Stimulated activated naive CD4-positive, alpha-beta T cell treated with Interleukin-2 at 50 U/mL for 16 hours (primary cell): Measurements from ENCODE around the gene BTBD9.

Experiments
- DNase-seq: peaks from one replicate; lab custom pipeline; 2025; lab: John Stamatoyannopoulos, UW

BTBD9 gene

DNA sequence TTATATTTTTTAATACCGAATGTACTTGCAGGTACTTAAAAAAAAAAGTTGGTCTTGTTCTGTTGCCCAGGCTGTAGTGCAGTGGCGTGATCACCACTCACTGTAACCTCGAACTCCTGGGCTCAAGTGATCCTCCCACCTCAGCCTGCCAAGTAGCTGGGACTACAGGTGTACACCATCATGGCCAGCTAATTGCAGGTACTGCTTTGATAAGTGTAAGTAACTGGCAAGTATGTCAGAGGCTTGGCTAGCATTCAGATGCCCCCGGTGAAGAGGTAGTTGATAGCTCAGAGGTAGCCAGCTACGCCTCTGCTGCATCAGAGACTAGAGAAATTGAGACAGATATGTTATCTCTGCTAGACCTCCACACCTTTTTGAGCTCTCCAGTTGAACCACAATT is 40.5 kb downstream of the BTBD9 start:
- DNase-seq: no peak

DNA sequence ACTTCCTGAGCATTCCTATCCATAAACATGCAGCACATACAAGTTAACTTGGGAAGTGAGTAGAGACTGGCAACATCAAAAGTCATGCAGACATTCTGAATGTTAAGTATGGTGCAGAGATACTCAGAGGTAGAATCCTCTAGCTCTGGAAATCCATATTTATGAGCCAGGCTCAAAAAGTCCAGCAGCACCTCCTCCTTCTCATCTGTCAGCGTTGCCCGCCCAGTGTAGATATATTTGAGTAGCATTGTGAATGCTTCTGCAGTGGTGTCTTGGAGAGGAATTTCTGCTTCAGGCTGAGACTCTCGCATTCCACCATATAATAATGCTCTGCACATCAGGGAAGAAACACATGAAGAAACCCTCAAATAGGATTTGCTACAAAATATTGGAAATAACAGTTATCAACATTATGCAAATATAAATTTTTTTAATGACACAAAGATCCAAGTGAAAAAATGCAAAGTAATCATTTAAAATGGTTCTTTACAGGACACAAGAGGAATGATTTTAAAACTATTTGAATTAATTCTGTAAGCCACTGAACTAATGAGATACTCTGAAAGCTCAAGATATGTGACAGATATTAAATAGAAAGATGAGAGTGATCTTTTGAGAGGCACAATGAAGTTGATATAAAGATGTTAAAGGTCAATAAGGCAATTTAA is 45.6 kb downstream of the BTBD9 start:
- no peak for DNase-seq

DNA sequence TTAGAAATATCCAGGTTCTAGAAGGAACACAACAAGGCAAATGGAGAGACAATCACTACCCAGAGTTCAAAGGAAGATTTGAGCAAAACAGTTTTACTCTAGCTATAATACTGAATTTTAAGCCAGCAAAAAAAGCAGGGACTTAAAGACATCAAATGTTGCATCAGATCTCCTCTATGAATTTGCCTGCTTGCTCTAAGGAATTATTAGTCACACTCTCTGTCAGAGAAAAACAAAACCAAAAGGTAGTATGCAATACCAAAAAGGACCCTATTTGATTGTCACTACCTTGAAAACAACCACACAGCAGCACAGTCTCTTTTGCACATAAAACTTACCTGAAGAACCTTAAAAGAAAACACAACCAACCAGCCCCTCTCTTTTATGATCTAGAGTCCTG is 46.3 kb downstream of the BTBD9 start:
- no peak for DNase-seq

DNA sequence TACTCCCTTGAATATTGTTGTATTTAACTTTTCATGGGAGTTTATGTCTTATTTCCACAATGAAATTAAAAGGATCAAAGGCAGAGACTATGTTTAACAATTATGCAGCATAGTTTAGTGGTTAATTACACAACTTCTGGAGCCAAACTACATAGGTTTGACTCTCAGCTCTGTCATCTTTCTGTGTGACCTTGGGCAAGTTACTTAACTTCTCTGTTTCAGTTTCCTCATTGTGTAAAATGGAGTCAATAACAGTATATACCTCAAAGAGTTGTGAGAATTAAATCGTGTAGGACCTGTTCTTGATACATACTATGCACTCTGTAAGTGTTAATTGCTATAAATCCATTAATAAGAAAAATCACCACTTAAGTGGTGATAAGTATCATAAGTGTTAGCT is 48.3 kb downstream of the BTBD9 start:
- DNase-seq: no peak

DNA sequence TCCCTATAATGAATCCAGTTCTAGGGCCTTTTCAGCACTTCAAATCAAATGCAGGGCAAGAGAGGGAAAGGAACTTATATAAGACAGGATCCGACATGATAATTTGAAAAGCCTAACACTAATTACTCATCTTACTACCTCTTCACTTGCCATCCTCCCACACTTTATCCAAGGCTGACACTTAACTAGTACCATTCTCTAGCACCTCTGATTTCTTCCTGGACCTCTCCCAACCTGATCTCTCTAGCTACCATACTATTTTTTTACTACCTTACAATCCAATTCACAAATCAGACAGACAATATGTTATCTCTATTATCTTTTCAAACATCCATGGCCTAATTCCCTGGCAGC is 50.4 kb downstream of the BTBD9 start:
- no peak for DNase-seq

DNA sequence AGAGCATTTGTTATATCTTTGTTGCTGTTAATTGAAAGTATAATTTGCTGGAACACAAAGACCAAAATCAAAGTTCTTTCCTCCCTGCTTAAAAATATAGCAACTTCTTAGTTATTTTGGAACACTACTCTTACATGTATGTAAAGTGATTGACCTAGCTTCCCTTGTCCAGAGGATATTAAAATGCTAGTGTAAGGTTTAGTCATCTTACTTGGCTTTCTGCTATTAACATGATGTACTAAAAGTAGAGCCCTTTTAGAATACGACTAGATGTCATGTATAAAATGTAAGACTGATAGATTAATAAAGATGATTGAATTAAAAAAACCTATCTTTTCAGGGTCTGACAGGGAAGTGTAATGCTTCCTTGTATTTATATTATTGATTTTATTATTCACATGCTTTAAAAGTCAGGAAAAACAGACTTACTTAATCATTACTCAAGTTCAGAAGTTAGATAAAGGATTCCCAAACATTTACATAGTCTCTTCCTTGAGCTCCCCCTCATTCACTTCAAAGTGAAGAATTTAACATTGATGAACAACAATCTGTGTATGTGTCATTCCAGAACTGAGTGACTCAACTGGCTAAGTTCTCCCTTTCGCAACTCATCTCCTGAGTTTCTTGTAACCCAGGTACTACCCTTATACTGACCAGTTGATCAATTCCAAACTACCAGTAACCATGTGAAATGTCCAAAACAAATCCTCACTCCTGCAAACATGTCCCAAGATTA is 50.9 kb downstream of the BTBD9 start:
- no peak for DNase-seq

DNA sequence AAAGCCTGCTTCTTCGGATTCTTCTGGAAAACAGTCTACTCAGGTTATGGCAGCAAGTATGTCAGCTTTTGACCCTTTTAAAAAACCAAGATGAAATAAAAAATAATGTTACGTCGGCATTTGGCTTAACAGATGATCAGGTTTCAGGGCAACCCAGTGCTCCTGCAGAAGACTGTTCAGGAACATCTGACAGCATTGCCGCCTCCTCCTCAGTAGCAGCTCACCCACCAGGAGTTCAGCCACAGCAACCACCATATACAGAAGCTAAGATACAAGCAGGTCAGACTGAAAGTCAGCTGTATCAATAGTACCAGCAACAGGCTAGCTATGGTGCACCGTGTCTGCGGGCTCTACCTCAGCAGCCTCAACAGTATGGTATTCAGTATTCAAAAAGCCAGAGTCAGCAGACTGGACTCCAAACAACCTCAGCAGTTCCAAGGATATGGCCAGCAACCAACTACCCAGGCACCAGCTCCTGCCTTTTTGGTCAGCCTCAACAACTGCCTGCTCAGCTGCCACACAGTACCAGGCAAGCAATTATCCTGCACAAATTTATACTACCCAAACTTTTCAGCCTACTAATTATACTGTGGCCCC is 51.9 kb downstream of the BTBD9 start:
- no peak for DNase-seq

DNA sequence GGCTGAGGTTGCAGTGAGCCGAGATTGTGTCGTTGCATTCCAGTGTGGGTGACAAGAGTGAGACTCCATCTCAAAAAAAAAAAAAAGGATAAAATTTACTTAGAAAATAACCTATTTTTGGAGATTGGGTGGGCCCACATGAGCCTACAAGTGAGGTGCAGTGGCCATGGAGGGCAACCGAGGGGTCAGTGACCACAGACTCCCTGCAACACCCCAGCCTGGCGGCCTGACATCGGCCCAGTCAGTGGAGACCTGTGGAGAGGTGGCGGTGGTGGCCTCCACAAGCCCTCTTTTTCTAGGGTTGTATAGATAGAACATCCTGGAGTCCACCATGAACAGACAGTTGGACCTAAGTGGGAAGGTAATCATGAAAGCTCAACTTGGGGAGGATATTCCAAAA is 52.7 kb downstream of the BTBD9 start:
- DNase-seq: no peak

DNA sequence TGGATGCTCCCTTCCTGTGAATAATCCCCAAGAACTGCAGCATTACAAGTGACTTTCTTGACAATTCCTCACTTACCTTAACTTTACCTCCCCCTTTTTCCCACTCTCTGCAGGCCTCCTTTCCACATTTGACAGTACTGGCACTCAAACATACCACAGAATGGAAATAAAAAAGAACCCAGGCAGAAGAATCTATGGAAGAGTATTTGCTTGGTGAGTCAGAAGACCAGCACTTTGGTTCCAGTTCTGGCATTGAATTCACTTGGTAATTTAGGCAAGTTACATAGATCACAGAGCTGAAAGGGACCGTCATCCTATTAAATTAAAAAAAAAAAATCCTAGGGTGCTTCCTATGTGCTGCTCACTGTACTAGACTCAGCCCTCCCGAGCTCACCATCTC is 55.0 kb downstream of the BTBD9 start:
- DNase-seq: no peak

DNA sequence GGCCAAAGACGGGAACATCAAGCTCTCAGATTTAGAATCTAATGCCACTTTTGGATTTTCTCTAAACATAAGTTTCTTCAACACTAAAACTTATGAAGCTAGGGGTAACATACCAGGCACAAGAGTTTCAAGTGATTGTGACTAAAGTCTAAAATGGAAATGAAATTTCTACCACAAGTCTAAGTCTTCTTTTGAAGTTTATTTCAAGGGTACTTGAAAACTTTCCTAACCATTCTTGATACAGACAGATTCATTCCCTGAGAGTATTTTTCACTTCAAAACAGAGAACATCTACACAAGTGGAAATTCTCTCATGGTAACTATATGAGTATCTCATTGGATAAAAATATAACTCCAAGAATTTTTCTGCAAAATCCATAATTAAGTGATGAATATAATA is 56.2 kb downstream of the BTBD9 start:
- no peak for DNase-seq

DNA sequence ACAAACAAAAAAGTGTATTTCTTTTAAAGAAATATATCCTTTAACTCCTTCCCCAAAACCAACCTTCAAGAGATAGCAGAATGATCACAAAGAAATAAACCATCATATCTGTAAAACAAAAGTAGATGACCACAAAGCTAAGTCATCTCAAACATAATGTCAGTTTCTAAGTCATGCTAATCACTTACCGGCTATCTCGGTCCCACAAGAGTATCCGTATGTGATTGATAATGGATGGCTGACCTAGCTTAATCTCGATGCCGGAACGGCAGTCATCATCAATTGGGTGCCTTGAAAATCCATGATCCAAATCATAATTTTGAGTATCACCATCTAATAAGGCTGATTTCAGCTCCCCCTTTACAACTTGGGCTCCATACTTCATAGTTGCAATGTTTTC is 59.7 kb downstream of the BTBD9 start:
- DNase-seq: no peak

DNA sequence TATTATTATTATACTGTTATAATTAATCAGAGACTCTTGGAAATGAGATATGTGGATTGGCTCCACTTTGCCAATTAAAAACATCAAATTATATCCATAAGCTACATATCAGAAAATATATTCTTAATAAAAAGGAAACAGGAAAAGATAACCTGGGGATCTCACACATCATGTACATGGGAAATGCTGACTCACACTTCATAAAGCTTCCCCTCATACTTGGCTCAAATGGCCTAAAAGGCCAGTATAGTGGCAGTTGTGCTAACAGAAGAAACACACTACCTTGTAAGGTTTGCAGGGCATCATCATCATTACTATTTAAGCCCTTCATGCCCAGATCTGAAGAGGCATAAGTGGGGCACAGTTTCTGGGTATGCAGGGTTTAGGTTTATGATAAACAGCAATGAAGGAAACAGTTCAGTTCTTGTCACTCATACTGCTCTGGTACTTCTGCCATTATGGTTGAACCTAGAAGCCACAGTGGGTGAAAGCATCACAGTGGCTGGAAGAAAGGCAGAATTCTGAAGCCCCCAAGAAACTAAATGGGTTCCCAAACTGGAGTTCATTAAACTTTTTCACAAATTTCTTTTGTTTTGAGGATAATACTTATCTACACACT is 60.6 kb downstream of the BTBD9 start:
- no peak for DNase-seq

DNA sequence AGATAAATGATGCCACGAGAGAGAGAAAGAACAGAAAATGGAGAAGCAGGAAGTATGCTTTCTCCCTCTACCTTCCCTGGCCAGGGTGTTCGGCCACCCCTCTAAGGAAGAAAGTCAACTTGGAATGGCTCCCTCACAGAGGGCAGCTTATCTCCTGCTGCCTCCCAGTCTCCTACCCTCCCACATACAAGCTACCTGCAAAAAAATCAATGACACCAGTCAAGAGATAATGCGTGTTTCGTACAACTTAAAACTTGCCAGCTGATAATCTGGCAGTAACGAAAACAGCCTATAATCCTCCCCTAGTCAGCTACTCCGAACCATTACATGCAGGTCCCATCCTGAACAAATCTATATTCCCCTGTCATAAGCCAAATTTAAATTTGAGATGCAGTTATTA is 61.7 kb downstream of the BTBD9 start:
- DNase-seq: no peak

DNA sequence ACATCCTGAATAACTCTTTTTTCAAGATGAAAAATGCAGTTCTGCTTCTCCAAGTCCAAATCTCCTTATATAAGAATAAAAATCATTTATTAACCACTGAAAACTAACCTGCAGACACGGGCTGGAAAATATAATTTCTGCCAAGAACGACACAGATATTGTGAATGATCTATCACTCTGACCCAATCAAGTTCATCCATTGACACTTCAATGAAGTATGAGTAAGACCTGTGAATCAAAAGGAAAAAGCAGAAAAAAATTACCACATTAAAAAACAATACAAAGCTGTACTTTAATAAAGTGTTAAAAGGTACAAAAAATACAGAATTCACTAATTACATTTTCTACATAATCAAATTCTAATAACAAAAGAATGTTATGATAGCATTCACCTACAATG is 62.2 kb downstream of the BTBD9 start:
- no peak for DNase-seq

DNA sequence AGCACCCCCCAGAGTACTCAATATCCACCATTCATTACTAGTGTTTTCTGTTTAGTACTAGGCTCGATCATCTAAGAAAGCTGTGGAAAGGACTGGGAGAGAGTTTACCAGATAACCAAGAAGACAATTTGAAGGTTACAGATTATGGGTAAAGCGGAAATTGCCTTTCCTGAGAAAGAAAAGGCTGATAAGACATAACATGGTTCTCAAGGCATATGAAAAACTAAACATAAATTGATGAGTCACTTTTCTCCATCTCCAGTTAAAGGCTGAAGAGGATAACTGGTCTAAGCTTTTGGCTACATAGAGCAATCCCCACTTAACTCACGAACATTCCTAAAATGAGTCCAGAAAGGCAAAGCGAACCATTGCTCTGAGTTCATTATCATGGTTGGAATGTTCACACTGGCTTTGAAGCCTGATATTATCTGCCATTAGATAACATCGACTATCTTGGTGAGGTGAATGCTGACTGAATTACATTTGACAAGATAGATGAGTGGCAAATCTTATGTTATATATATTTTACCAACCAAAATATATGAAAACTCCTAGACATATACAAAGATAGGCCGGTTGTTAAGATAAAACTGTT is 65.8 kb downstream of the BTBD9 start:
- DNase-seq: no peak

DNA sequence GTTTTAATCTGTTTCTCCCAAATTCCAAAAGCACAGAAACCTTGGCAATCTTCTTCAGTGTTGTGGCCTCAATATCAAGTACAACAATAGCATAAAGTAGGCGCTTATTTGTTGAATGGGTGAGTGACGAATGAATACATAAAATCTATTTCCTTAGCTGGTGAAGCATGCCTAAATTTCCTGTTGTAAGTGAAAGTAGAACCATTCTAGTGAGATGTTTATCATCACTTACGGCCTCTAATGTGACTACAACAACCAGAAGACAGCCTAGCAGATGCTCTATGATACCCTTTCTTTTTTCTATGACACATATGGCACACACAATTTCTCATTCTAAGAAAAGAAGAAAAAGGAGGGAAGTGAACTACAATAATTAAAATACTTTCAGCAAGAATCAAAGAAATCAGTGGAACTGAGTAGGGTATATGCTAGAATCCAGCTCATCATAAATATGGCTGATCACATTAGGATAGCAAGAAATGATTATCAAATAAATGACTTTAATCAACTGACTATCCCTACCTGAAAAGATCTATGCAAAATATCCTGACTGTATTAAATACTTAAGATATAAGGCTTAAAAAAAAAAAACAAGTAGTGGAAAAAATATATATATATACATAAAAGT is 67.4 kb downstream of the BTBD9 start:
- no peak for DNase-seq

DNA sequence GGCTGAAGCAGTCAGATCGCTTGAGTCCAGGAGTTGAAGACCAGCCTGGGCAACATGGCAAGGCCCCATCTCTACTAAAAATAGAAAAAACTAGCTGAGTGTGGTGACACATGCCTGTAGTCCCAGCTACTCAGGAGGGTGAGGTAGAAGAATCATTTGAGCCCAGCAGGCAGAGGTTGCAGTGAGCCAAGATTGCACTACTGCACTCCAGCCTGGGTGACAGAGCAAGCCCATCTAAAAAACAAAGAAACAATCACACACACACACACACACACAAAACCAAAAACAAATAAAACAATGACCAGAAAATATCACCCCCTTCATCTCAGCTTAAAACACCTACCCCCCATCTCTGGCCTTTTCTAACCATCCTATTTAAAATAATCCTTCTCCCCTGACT is 68.0 kb downstream of the BTBD9 start:
- no peak for DNase-seq

DNA sequence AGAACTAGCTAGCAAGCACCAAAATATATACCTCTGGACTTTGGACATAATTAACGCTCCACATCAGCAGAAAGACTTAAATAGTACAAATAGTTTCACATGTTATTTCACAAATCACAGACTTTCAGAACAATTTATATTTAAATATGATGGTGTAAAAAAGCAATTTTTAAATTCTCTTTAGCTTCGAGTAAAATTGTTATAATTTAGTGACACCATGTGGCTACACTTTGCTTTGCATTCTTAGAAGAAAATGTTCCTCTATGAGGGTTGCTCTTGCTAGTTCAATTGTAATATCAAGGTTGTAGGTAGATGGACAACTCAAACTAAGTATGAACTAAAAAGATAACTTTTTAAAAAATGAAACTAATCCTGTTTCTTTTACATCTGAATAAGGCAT is 69.0 kb downstream of the BTBD9 start:
- no peak for DNase-seq

DNA sequence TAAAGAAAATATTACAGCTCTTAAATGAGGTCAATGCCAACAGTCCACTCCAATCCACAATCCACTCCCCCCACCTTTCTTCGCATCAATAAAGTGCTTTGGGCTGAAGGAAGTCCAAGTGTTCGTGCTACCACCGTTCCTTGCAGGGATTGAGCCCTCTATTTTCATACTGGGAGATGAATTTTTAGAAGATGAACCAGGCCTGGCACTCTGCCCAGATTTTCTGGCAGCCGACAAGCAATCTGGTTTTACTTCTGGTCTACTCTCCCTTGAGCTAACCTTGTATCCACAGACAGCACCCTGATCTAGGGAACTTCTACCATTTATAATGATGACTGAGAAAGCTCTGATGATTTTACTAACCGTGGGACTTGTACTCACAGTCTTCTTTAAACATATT is 72.3 kb downstream of the BTBD9 start:
- DNase-seq: no peak

DNA sequence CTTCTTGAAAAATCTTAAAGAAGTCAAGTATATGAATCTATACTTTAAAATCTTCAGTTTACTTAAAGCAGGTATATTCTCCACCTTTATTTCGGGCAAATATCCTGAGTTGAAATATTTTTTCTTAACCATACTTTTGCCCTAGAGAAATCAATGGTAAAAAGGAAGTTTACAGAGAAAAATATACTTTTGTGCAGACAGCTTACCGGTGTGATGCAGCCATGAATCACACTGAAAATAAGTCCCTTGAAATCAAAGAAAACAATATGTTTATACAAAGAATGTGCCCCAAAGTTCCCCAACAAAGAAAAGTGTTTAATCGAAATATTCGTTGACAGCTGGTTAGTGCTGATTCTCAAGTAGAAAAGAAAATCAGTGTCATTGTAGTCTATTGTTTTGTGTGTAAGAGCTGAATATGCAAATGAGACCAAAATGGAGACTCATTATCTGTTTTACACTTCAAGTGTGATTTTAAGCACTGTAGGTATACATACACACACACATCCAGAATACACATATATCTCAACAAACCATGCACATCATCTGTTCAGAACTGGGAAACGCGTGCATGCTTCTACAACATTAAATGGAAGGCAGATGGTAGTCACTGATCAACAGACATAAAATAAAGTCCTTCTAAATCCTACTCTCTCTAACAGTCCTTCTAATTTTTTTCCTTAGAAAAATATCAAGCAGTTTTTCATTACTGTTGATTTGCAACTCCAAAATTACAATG is 73.3 kb downstream of the BTBD9 start:
- DNase-seq: no peak

DNA sequence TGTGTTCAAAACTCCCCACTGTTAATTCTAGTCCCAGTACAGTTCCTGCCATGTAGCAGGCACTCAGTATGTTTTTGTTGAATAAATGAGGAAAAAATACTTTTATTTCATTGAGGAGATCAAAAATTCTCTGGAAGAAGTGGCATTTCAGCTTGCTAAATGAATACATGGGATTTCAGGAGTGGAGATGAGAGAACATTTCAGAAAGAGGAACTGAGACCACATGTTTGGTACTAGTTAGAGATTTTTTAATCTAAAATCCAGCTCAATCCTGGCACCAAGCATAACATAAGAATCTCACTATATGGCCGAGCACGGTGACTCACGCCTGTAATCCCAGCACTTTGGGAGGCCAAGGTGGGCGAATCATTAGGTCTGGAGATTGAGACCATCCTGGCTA is 75.4 kb downstream of the BTBD9 start:
- DNase-seq: no peak

DNA sequence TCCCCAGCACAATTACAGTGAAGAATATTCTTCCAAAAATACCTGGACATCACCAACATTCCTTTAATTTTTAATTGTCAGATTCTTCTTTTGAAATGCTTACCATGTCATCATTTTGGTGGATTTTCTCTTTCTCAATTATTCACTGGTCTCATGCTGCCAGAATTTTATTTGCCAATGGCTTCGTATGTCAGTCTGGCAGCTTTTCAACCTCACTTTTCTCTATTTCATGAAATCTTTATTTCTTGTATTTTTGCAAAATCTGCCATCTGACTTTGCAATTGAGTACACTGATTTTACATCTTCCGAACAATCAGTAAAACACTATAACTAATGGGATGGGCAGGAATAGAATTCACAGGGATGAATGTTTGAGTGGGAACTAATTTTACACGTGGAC is 84.1 kb downstream of the BTBD9 start:
- no peak for DNase-seq
